Stimulated activated CD4-positive, alpha-beta T cell treated with anti-CD3 and anti-CD28 coated beads, Interleukin-15, amount 100 ng/mL, for 48 hours (primary cell): Measurements from ENCODE around the gene GM2A.
"Not testable (repeated sequence)": the region's sequence is repeated elsewhere in the genome, so short reads cannot be mapped to it uniquely, and the experiment has no call there.

ENCODE experiments used
- DNase-seq, 2 donors: peaks; one replicate each; pipeline ENCODE4 v3.0.0-alpha.2; 2020; ENCODE audit warnings: low read depth in 2 of 2

The GM2A gene

GRCh38 chr5:151227918-151228447 lies 25.0 kb upstream of the GM2A start:
- DNase-seq = no peak

DNA sequence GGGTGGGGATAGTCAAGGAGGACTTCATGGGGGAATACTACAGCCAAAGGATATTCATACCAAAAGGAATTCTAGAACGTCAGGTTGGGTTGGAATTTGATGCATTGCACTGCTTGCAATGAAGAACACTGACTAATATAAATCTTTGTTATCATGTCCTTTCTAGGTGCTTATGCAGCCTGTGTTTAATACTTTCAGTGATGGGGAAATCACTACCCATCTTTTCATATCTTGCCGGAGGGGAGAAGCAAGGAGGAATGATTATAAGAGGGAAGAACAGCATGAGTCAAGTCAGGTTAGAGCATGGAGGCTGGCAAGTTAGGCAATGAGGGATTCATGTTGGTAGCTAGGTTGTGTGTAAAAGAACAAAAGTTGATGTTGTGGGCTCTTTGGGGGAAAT lies 24.0 kb upstream of the GM2A start:
- DNase-seq = no peak

DNA sequence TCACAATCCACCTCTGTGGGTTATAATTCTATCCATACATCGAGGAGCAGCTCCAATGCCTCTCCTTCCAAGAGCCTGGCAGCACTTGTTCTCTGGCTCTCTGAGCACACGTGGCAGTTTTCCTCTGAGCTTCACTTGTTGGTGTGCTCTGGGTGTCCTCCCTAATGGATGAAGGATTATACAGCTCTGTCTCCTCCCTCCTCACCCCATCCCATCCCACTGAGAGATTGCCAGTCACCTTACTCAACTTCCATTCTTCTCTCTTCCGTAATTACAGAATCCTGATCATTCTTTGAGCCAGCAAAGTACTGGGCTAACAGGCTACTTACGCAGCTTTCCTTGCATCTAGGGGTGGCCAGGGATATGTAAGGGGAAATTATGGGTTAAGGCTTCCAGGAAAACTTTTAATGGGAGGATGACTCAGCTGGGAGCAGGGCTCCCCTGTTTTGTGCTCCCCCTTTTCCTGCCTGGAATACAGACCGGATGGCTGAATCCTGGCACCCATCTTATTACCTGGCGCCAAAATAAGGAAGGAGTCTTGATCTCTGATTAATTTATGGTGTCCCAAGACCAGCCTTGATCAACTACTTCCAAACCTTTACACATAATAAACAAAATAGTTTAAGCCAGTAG lies 22.8 kb upstream of the GM2A start:
- DNase-seq = no peak

DNA sequence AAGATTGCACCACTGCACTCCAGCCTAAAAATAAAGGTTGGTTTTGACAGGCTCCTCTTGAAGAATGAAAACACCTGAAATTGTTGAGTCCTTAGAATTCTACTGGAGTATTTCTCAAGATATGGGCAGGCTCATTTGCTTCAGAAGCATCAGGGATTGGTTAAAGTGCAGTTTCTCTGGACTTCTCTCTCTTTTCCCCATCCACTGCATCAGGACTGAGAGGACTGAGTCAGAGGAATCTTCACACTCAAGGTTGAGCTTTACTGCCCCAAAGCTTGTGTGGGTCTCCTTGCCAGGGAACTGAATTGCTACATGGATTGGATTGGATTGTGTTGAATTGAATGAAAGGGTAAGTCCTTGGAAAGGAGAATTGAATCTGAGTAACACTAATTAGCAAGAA lies 21.6 kb upstream of the GM2A start:
- no peak for DNase-seq

GRCh38 chr5:151233616-151234085 lies 19.3 kb upstream of the GM2A start:
- no peak for DNase-seq

DNA sequence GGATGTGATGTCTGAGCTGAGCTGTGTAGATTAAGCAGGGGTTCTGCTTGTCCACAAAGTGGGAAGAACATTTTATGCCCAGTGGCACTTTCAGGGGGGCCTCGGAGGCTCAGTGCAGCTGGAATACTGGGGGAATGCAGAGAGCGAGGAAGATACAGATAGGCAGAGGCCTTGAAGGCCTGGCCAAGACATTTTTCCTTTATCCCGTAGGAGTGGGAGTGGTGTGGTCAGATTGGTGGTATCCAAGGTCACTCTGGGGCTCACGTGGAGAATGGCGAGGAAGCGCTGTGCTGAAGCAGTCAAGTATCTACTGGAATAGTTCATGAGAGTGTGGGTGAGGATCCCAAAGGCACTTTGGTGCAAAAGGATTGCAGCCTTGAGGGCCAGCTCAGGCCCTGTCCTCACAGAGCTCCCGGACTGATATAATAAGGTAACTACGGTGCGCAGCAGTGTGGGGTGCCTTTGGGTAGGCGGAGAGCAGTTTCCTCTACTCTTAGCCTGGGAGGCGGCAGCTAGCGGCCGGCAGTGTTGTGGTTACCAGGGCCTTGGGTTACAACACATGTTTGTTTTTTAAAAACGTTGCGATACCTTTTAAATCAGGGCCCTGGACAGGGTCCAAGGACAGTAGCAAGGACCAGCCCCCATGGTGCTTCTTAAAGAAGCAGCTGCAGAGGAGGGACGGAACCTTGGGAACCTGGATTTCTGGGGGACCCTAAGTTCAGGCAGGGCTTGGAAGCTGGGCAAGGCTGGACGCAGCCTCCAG lies 18.3 kb upstream of the GM2A start:
- DNase-seq = no peak

DNA sequence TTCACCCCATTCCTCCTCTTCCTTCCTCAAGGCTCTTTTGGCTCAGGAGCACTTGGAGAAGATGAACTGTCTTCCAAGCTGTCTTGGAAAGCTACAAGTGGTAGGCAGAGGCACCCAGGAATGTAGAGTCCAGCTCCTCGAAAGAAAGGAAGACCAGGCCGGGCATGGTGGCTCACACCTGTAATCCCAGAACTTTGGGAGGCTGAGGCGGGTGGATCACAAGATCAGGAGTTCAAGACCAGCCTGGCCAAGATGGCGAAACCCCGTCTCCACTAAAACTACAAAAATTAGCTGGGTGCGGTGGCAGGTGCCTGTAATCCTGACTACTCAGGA lies 17.8 kb upstream of the GM2A start:
- not testable (repeated sequence) for DNase-seq

DNA sequence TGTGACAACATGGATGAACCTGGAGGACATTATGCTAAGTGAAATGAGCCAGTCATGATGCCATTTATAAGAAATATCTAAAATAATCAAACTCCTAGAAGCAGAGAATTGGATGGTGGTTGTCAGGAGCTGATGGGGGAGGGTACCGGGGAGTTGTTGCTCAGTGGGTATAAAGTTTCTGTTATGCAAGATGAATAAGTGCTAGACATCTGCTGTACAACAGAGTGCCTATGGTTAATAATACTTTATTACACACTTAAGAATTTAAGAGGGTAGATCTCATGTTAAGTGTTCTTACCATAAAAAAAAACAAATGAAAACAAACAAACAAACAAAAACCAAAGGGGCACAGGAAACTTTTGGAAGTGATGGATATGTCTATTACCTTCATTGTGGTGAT lies 16.1 kb upstream of the GM2A start:
- DNase-seq = no peak

- no peak for DNase-seq
These were observed 15.3 kb upstream of the GM2A start for GRCh38 chr5:151237685-151238084.

DNA sequence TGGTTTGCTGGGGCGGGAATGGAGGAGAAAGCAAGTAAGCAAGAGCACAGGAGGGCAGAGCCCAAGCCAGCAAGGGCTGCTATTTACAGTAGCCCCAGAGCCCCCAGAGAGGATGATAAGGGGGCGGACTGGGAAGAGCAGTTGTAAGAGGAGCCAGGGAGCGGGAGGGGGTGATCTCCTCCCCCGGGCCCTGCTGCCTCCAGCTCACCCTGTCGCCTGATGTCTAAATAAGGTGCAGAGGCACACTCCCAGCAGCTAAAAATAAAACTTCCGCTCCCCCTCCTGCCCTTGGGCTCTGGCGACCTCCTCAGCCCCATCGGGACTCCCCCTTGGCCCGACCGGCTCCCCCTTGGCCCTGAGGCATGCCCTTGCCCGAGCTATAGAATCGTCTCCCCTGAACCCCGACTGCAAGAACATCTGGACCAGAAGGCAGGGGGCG lies 14.7 kb upstream of the GM2A start:
- no peak for DNase-seq

DNA sequence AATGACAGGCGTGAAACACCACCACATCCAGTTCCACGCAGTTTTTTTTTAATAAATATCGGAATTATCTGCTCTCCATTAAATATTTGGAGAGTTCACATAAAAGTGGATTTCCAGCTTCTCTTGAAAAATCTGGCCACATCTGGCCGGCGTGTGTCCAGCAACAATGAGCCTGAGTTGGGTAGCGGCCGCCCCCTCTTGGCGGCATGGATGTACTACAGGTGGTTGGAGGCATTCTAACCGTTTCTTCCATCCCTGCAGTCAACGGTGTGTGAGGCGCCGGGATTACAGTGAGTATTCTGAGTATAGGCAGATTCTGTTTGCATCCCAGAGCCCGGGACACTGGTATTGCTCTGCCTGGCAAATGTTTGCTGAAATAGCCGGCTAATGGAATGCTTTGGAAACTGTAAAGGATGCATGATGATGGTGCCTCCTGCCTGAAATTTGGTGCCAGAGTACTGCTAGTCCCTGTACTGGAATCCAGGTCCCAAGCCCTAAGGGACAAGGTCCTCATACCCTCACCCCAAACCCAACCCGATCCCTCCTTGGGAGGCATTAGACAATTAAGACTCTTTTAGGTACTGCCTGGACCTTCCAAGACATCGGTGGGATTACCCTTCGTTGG lies 13.6 kb upstream of the GM2A start:
- DNase-seq = peak; percentile 32 to 64

GRCh38 chr5:151240268-151240835 lies 12.6 kb upstream of the GM2A start:
- DNase-seq = not testable (repeated sequence)

DNA sequence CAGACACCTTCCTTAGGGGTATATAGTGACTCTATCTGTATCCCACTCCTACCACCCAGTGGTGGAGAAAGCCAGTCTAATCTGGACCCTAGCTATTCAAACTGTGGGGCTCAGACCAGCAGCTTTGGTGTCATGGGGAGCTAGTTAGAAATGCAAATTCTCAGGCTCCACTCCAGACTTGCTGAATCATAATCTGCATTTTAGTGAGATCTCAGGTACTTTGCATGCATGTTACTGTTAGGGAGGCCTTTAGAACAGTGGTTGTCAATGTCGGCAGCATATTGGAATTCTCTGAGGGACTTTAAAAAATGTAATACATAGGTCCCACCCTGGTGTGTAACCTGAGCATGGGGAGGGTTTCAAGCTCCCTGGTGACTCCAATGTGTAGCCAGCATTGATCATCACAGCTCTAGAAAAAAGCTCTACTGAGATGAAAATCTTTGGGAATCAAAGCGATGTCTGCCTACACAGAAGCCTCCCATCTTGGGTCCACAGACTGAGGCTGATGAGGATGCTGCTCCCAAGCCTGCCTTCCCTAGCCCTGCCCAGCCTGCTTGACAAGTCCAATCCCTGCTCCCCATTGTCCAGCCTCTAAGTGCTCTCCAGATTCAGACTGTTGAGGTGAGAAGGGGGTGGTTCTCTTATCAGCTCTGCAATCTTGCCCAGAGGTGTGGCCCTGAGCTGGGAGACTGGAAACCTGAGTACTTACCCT lies 11.9 kb upstream of the GM2A start:
- DNase-seq = no peak

DNA sequence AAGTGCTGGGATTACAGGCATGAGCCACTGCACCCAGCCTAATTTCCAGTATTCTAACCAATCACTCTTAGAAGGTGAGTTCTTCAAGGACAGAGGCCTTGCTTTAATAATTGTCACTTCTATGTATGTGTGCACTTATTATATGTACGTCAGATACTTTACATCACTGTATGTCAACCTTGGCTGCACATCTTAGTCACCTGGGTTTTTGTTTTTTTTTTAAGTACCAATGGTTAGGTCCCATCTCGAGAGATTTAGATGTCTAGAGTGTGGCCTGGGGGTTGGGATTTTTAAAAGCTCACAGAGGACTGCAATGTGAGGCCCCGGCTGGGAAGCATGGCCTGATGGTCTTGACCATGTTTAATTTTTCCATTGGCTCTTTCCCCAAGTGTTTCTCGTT lies 9.9 kb upstream of the GM2A start:
- DNase-seq = no peak

DNA sequence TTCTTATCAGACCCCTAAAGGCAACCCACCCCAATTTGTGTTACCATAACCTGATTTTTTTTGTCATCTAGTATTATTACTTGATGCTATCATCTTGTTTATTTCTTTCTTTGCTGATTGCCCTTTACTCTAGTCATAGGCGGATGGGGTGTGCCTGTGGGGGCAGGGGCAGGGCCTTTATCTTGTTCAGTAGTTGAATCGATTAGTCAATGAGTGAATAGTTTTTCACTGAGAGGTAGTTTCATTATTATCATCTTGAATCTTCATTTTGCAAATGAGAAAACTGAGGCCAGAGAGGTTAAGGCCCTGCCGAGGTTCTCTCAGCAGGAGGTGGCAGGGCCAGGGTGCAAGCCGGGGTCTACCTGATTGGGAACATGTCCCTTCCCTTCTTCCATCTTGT lies 9.4 kb upstream of the GM2A start:
- DNase-seq = no peak

GRCh38 chr5:151244206-151244605 lies 8.8 kb upstream of the GM2A start:
- no peak for DNase-seq

- DNase-seq = no peak
These were observed 7.2 kb upstream of the GM2A start for GRCh38 chr5:151245680-151246219.

DNA sequence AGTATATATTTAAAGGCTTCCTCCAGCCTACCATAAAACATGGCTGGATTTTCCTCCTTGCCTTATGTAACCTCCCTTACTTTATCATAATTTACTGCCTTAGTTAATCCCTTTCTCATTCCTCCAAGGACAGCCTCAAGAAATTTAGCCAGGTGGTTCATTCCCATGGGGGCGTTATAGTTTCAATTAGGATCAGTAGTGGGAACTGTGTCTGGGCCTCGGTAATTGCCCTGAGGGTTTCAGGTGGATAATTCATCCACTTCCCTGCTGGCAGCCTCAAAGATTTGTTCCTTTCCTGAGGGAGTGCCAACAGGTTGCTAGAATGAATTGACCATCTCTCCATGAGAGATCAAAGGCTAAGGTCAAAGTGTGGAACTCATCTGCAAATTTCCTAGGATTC lies 4.3 kb upstream of the GM2A start:
- no peak for DNase-seq

DNA sequence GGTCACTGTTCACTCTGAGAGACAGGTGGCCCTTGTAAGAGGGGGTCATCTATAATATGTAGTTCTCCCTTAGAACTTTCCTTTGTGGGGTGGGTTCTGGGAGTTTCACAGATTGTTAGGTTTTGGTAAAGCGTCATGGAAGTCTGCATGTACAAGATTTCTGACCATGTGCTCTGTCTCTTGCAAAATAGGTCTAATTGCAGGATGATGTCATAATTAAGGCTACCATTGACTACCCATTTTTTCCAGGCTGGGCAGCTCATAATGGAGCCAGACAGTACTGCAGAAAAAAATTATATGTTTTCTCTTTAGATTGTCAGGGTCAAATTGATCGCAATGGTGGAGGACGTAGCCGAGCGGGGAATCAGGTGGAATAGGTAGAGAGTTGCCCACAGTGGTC lies 3.7 kb upstream of the GM2A start:
- DNase-seq = no peak

GRCh38 chr5:151250346-151251000 lies 2.5 kb upstream of the GM2A start:
- DNase-seq = no peak

- DNase-seq = peak in 1 of 2 donors; percentile 27
These were observed 1.9 kb upstream of the GM2A start for GRCh38 chr5:151251001-151251551.
